ENCODE measurements around the gene SUN5.

The SUN5 gene

DNA sequence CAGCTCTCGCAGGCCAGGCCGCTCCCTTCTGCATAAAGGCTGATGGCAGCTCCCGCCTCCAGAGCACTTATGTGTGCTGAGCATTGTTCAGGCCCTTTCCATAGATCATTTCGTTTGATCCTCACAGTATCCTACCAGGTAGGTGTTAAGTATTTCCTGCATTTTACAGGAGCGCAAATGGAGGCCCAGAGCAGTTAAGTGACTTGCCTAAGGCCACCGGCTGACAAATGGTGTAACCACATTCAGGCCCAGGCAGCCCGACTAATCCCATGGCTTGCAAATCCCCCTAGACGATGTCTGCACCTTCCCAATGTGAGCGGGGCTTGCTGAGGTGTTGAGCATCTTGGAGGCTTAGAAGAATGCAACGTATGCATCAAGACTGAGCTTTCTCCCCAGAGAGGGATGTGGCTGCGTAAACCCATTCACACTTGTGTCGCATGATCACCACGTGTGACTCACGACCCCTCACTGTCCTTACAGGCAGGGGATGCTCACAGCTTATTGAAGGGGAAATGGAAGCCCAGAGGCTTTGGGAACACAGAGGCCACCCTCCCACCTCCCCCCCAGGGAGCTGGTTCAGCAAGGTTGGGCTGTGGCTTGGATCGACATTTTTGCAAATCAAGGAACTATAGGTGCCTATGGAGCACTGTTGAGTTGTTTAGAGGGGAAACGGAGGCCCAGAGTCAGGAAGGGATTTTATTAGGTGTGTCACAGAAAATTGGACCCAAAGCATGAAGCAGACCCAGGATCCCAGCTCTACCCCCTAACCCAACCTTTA is 10.3 kb upstream of the SUN5 start:
- DNase-seq (ENCODE audit: low read depth, low spot score): no peak

GRCh38 chr20:33013701-33014326 is 9.6 kb upstream of the SUN5 start:
- DNase-seq (ENCODE audit: low read depth, low spot score): no peak

DNA sequence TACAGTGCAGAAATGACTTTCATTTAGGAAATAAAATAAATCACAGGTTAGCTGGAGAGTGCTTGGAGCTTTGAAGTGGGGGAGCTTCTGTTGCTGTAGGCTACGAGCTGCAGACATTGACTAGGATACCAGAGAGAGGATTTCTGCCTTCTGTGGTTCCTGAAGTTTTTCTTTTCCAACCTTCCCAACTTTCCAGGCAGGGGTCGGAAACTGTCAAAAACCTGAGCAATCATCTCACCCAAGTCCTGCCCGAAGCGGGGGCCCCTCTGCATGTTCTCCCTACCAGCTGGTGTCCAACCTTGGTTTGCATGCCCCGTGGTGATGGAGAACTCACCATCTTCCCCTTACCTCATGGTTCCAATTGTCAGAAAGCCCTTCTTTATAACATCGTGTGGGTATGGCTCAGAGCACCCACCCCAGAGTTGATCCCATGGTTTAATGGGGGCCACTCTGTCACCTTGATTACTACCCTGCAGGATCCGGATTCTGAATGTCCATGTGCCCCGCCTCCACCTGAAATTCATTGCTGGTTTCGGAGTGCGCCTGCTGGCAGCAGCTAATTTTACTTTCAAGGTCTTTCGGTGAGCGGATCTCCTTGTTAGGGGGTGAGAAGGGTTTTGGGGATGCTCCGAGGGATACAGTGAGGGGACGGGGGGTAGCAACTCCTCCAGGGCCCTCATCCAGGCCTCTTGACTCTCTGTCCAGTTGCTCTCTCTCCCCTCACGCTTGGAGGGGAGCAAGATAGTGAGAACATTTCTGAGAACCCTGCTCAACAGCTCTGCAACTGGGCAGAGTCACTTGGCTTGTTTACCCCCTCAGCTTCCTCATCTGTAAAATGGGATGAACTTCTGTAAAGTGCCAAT is 8.3 kb upstream of the SUN5 start:
- no peak for DNase-seq (ENCODE audit: low read depth, low spot score)

DNA sequence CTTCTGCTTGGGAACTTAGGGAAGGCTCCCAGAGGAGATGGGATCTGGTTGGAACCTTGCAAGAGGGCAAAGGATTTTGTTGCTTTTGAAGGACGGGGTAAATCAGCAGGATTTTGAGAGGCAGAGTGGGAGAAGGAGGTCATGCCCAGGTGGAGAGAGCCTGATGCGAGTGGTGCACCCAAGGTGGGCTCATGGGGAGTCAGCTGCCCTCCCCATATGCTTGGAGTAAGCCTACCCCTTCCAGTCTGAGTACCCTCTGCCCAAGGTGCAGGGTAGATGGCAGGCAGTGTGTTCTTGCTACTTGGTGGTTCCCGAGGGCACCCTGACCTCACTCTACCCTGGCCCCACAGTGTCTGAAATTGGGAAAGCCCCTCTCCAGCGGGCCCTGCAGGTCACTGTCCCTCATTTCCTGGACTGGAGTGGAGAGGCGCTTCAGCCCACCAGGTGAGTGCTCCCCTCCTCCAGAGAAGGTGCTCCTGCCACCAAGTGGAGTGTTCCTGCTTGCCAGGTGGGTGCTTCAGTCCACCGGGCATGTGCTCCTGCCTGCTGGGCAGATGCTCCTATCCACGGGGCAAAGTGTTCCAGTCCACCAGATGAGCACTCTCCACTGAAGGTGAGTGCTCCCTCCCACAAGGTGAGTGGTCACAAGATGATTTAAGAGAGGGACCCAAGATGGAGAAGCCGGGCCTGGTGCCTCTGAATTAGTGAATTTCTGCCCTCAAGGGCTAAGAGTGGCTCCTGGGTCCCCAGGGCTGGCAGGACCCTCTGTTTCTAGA is 6.6 kb upstream of the SUN5 start:
- DNase-seq (ENCODE audit: low read depth, low spot score): no peak

GRCh38 chr20:33010133-33010504 is 5.9 kb upstream of the SUN5 start:
- DNase-seq (ENCODE audit: low read depth, low spot score): no peak

DNA sequence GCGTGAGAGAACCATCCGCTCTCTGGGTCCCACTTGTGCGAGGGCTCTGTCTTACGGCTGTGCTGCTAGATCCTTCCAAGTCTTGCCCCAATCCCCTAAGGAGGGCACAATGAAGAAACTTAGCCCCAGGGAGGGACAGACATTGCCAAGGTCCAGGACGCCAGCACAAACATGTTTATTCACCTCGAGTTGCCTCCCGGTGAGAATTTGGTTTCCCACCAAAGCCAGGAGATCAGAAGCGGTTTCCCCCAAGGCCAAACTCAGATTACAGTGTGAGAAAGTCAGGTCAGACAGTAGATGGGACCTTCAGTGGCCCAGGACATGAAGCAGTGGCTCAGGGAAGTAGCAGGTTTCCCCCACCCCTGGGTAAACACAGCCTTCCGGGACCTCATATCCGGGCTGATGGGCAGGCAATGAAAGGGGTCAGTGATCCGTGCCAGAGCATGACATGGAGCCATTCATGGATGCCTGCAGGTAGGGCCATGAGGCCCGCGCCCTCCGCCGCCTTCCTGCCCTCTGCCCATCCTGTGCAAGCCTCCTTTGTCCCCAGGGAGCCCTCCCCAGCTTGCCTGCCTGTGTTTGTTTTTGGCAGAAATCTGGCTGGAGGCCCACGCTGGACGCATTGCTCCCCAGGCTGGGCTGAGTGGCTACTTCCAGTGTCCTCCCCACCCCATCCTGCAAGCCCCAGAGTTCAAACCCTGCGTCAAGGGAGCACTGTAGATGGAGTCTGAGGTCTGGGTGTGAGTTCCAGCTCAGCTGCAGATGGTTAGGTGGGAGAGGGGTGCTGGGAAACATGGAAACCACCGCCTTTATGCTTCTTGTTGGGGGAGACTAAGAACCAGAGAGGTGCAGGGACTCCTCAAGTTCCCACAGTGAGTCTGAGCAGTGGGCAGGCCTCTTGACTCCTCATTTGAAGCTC is 5.2 kb upstream of the SUN5 start:
- DNase-seq (ENCODE audit: low read depth, low spot score): no peak

DNA sequence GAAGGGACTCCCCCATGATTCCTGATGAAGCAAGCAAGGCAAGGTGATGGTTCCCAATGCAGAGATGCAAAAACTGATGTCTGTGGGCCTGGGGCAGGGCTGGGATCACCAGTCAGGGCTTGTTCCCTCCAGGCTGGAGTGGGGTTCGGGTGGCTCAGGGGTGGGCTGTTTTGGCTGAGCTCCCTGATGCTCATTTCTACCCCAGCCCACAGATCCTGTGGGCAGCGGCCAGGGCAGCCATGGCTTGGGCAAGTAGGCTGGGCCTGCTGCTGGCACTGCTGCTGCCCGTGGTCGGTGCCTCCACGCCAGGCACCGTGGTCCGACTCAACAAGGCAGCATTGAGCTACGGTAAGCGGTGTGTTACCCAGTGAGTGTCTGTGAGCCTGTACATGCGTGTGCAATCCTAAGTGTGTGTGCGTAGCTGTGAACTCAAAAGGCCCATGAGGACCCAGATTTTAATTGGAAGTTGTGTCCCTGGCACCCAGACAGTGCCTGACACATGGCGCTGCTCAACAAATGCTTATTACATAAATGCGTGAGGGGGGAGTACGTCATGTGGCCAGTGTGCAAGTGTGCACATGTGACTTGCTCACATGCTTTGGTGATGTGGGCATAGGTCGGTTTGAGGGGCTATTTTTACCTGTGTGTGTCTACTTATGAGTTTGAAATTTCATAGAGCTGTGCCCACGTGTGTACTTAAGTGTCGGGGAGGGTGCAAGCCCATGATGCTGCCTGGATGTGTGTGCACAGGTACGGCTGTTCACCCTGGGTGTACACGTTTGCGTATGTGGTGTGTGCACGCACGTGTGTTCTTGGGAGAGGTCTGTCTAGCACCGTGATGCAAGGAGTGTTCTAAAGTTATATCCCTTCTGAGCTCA is 4.3 kb upstream of the SUN5 start:
- DNase-seq (ENCODE audit: low read depth, low spot score): no peak

GRCh38 chr20:33007376-33008335 is 3.4 kb upstream of the SUN5 start, which contains the start of gene BPIFB2:
Gene BPIFB2 (plus strand): TSS chr20:33007704. CDS start chr20:33008575, 871 bp downstream.
- no peak for DNase-seq (ENCODE audit: low read depth, low spot score)

- DNase-seq (ENCODE audit: low read depth, low spot score): no peak
These were observed 2.6 kb upstream of the SUN5 start for GRCh38 chr20:33006776-33007375.

DNA sequence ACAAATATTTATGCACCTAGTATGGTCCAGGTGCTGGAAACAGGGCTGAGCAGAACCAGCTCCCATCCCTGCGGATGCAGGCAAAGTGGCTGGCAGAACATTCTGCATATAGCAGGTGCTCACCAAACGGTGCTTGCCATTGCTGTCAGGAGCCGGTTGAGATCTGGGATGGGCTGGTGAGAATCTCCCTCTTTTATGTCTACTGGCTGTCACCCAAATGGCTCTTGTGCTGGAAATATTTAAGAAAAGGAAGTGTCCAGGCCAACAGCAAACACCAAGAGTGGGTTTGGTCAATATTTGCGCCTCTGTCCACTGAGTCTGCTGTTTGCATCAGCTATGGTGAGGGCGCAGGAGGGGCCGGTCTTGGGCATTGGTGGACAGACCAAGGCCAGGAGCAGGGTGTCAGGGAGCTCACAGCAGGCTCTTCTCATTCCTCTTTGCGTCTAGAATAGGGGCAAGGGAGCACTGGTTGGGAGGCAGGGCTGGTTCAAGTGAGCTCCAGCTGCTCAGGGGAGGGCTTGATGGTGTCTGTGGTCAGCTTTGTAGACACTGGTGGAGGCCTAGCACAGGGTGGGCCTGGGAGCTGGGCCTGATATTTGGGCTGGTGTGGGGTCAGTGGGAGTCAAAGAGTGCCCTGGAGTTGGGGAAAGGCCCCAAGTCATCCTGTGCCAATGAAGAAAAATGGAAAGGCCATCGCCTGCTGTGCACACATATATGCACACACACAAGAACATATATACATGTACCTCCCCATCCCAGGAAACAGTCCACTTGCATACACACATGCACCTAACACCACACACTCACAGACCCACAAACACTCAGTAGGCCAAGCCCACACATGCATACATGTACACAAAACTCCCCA is 1.9 kb upstream of the SUN5 start:
- no peak for DNase-seq (ENCODE audit: low read depth, low spot score)

- DNase-seq (ENCODE audit: low read depth, low spot score): no peak
These were observed 916 bp upstream of the SUN5 start for GRCh38 chr20:33005132-33005566.

DNA sequence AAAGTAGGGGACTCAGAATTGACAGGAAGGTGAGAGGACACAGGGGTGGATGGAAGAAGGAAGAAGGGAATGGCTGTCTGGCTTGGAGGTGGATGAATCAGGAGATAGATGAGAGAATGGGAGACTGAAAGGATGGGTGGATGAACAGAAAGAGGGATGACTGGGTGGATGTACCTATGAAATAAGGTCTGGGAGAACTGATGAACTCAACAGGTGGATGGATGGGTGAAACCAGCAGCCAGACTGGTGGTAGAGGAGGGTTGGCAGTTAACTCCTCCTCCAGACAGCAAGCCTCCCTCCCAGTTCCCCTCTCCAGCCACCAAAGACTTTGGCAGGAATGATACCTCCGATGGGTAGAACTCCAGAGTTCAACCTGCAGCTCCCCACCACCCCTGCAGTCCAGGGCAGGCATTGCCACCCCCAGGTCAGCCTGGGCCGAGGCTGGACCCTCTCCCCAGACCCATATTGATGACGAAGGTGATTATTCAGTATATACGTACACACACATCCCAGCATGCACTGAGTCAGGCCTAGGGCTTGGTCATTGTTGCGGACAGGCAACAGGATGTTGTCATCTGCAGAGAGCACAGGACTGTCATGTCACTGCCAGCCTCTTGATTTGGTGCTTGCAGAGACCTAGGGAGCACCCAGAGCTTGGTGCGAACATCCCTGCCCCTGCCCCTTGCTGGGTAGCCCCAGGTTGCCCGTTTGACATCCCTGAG is 2.0 kb downstream of the SUN5 start:
- no peak for DNase-seq (ENCODE audit: low read depth, low spot score)

DNA sequence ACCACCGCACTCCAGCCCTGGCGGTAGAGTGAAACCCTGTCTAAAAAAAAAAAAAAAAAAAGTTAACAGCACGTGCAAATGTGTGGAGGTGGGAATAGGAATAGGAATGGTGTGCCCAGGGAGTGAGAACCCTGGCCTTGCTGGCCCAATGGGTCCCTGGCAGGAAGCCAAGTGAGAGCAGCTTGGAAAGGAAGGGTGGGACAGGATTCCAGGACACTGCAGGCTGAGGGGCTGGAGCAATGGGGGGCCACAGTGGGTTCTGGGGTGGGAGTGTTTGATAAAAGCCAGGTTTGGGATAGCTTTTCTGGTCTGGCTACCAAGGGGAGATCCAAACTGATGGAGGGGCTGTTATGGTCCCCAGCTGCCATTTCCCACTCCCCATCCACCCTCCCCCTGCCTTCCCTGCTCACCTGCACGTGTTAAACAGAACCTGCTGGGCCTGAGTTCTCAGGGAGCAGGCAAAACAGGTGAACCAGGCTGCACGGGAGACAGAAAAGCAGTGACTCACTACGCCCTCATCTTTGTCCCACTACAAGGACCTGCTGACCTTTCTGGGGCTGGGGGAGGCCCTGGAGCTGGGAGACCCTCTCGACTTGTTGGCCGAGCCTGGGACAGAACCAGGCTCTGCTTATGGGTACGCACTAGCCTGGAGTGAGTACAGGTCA is 3.3 kb downstream of the SUN5 start:
- DNase-seq (ENCODE audit: low read depth, low spot score): no peak

DNA sequence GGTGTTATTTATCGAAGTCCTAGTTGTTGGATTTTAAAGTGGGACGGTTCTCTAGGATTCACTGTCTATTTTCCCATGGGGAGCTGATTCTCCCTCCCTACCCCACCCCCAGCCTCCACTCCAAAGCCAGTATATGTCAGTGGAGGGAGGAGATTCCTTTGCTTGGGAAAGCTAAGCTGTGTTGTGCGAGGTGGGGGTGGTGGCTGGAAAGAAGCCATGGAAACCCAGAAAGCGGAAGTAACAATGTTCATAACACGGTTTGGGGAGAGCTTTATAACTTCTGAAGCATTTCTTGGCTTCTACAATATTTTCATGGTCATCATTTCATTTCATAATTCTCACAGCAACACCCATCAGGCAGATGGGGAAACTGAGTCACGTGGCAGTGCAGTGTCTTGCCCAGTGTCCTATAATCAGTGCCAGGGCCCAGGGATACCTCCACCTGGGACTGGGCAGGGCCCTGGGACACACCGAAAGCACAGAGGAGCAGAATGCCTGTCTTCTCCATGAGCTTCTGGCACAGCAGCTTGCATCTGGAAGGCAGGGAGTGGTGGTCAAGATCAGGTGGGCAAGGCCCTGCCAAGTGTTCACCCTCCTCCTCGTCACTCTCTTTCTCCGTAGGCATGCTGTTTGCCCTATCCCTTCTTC is 4.5 kb downstream of the SUN5 start:
- no peak for DNase-seq (ENCODE audit: low read depth, low spot score)

GRCh38 chr20:32997431-32997830 is 6.8 kb downstream of the SUN5 start:
- DNase-seq (ENCODE audit: low read depth, low spot score): no peak
